ENCODE measurements around the gene KRTAP12-2. TPM values are rescaled to one million over a fixed set of nuclear protein-coding genes. Genes with fewer than 3 reads are reported as not detected.

Gene KRTAP12-2
- total and polyA plus RNA-seq, 10 of the 15 experiments (the other 5 are each of a cell fraction or from before 2014, with no cell fraction given), result not detected

GRCh38 chr21:44653656-44654575 is 12.8 kb downstream of the KRTAP12-2 start:
- H3K27me3 ChIP-seq (replicated peaks in 1 of 2; ENCODE audit: control insufficient read depth in 2 of 2, insufficient read depth in 2 of 2, low read length in 1 of 2), result no peaks in the 10 kb centered on the region
- no peaks in the 10 kb centered on the region for H3K79me2 ChIP-seq (ENCODE audit: control insufficient read depth, insufficient read depth, low read length)
- CTCF ChIA-PET, result no interaction called here
- no TSS peak for BruUV-seq (replicated peaks)
- H3K9ac ChIP-seq (ENCODE audit: control insufficient read depth, insufficient read depth, low read length), result no peak overlapping the region
- DNase-seq (ENCODE audit: low read depth, low spot score) (no peak), ATAC-seq (no peak), FAIRE-seq (no peak)
- in situ Hi-C loops (cut with MboI), result no loop called here
- H3K4me2 ChIP-seq (ENCODE audit: control insufficient read depth, insufficient read depth), result no peak overlapping the region
- RAD21 ChIA-PET (ENCODE audit: unreplicated experiment), result no interaction called here
- POLR2A ChIA-PET, result no interaction called here
- no peaks in the 10 kb centered on the region for H3K4me1 ChIP-seq (ENCODE audit: control insufficient read depth, insufficient read depth, low read length)
- SMC1A ChIA-PET (ENCODE audit: uncharacterized antibody, unreplicated experiment), result interaction anchor here (1.3 kb wide), 1 partner anchor 88 kb away, joined by 3 read pairs; no protein-coding TSS in a partner anchor
- H4K20me1 ChIP-seq (ENCODE audit: control insufficient read depth, insufficient read depth), result no peaks in the 10 kb centered on the region
- H2AFZ ChIP-seq (ENCODE audit: control insufficient read depth, low read depth, low read length), result no peak overlapping the region
- no peaks in the 10 kb centered on the region for H3K36me3 ChIP-seq (ENCODE audit: control insufficient read depth in 2 of 2, insufficient read depth in 2 of 2, low read length in 1 of 2)
- WGBS (ENCODE audit: insufficient coverage, insufficient replicate concordance, low lambda C conversion rate, missing lambda C conversion rate), result 33% methylated on average over 17 of the region's 17 CpGs
- no peak for TF ChIP-seq SUZ12 (IDR thresholded peaks at IDR 0.05; ENCODE audit: unreplicated experiment)
- TF ChIP-seq ZNF207 (IDR thresholded peaks at IDR 0.05; ENCODE audit: borderline replicate concordance), result no peak
- TF ChIP-seq ZBTB33 (IDR thresholded peaks at IDR 0.05), result no peak
- no peak for TF ChIP-seq JUNB (IDR thresholded peaks at IDR 0.05)
- no peak for TF ChIP-seq KLF5 (IDR thresholded peaks at IDR 0.05; ENCODE audit: partially characterized antibody)
- no peak for TF ChIP-seq NBN (IDR thresholded peaks at IDR 0.05)
- TF ChIP-seq BHLHE40 (IDR thresholded peaks at IDR 0.05; ENCODE audit: borderline replicate concordance in 1 of 2, low read depth in 2 of 2, low read length in 1 of 2), result no peak
- TF ChIP-seq HCFC1 (IDR thresholded peaks at IDR 0.05; ENCODE audit: low read length), result no peak
- TF ChIP-seq NFYA (IDR thresholded peaks at IDR 0.05; ENCODE audit: borderline replicate concordance, low read depth, low read length), result no peak
- TF ChIP-seq RELA (IDR thresholded peaks at IDR 0.05; ENCODE audit: borderline replicate concordance, partially characterized antibody), result no peak
- no peak for TF ChIP-seq TARDBP (IDR thresholded peaks at IDR 0.05; ENCODE audit: borderline replicate concordance)
- TF ChIP-seq ZBED1 (IDR thresholded peaks at IDR 0.05; ENCODE audit: borderline replicate concordance), result no peak
- no peak for TF ChIP-seq STAT1 (conservative IDR thresholded peaks at IDR 0.05)
- TF ChIP-seq HDAC2 (IDR thresholded peaks at IDR 0.05), result no peak
- TF ChIP-seq CREB1 (IDR thresholded peaks at IDR 0.05; ENCODE audit: low read depth), result no peak
- no peak overlapping the region for H3K27ac ChIP-seq (ENCODE audit: control insufficient read depth, insufficient read depth)
- intact Hi-C loops (cut with micrococcal nuclease; ENCODE audit: unreplicated experiment), result no loop called here
- no peak overlapping the region for H3K4me3 ChIP-seq
- H3K9me3 ChIP-seq (replicated peaks; ENCODE audit: control insufficient read depth, insufficient read depth, low read length), result peaks cover 2% of the 10 kb centered on the region; the same call in 1 of the 3 replicates
